Fibroblast of lung (primary cell): ENCODE results near the gene LRRC53. TPM values are rescaled to one million over a fixed set of nuclear protein-coding genes. Genes with fewer than 3 reads are reported as not detected.

Source experiments
- DNase-seq, 2 donors: peaks; one replicate each; pipeline versions ENCODE4 v3.0.0 to v3.0.0-alpha.2; 2010; ENCODE audit warnings: low read depth in 2 of 2
- H2AFZ ChIP-seq: 2 replicates; pipeline ENCODE4 v1.5.1; 2012; ENCODE audit warnings: low read length, control low read depth, inconsistent platforms
- H3K27ac ChIP-seq: 2 replicates; pipeline ENCODE4 v1.5.1; 2011; ENCODE audit warnings: low read length, control low read depth; ENCODE audit not compliant: insufficient read depth
- H3K27me3 ChIP-seq: 2 replicates; pipeline ENCODE4 v1.5.1; 2011; ENCODE audit warnings: mild to moderate bottlenecking, low read length; ENCODE audit not compliant: control insufficient read depth, insufficient read depth
- H3K36me3 ChIP-seq: 2 replicates; pipeline ENCODE4 v1.5.1; 2011; ENCODE audit warnings: low read length; ENCODE audit not compliant: control insufficient read depth, insufficient read depth
- H3K4me1 ChIP-seq: 2 replicates; pipeline ENCODE4 v1.5.1; 2011; ENCODE audit warnings: low read length; ENCODE audit not compliant: control insufficient read depth, insufficient read depth; ENCODE audit errors: extremely low read depth
- H3K4me2 ChIP-seq: 2 replicates; pipeline ENCODE4 v1.5.1; 2011; ENCODE audit warnings: low read length, control low read depth; ENCODE audit not compliant: insufficient read depth; ENCODE audit errors: extremely low read depth
- H3K4me3 ChIP-seq, 4 experiments: fragments of 200-600 bp in 1 of 4; sonication (generic) in 1 of 4; replicated peaks in 1 of 4; 2 replicates each; pipeline ENCODE4 v1.5.1; 2011 to 2016; ENCODE audit warnings: low read length in 4 of 4, low read depth in 3 of 4, mild to moderate bottlenecking in 3 of 4, control low read depth in 2 of 4, inconsistent platforms in 1 of 4, mixed read lengths in 1 of 4; ENCODE audit not compliant: insufficient read depth in 1 of 4; ENCODE audit errors: control extremely low read depth in 1 of 4
- H3K79me2 ChIP-seq: 2 replicates; pipeline ENCODE4 v1.5.1; 2012; ENCODE audit warnings: mild to moderate bottlenecking, low read length, inconsistent platforms; ENCODE audit not compliant: control insufficient read depth, insufficient read depth
- H3K9ac ChIP-seq: 2 replicates; pipeline ENCODE4 v1.5.1; 2011; ENCODE audit warnings: mild to moderate bottlenecking, low read length, control low read depth; ENCODE audit not compliant: insufficient read depth
- H3K9me3 ChIP-seq: 2 replicates; pipeline ENCODE4 v1.5.1; 2012; ENCODE audit warnings: low read depth, low read length; ENCODE audit not compliant: control insufficient read depth, insufficient read depth
- H4K20me1 ChIP-seq: 2 replicates; pipeline ENCODE4 v1.5.1; 2011; ENCODE audit warnings: low read length; ENCODE audit not compliant: control insufficient read depth, insufficient read depth; ENCODE audit errors: extremely low read depth
- EZH2 ChIP-seq: IDR thresholded peaks from 2 replicates; pipeline ENCODE4 v1.5.1; 2012; ENCODE audit warnings: low read length, control low read depth, mild to moderate bottlenecking; ENCODE audit errors: missing control alignments
- polyA plus RNA-seq, 2 donors: library from polyadenylated mRNA; depleted of rRNA in 1 of 2; stranded (reverse) in 1 of 2; unstranded in 1 of 2; fragments of >200 nt; gene quantifications; 2 replicates each; pipeline ENCODE4 v1.2.1, GENCODE V29; 2011 to 2012; ENCODE audit warnings: missing spikeins in 1 of 2
- total RNA-seq: library from RNA; depleted of rRNA; stranded (reverse); fragments of >200 nt; gene quantifications from 2 replicates; pipeline ENCODE4 v1.2.1, GENCODE V29; 2014
- TF ChIP-seq, protein P1 (sequence below), 2 donors: IDR thresholded peaks in 1 of 2; conservative IDR thresholded peaks in 1 of 2; 1 replicate in 1 of 2; 2 replicates in 1 of 2; pipeline ENCODE4 v1.5.1; 2011 to 2012; ENCODE audit warnings: low read length in 2 of 2, control low read depth in 1 of 2, inconsistent platforms in 1 of 2, low read depth in 1 of 2, mild to moderate bottlenecking in 1 of 2

The LRRC53 gene
- total and polyA plus RNA-seq, 2 donors (not counting 1 experiment from before 2014, with no cell fraction given), result not detected

DNA sequence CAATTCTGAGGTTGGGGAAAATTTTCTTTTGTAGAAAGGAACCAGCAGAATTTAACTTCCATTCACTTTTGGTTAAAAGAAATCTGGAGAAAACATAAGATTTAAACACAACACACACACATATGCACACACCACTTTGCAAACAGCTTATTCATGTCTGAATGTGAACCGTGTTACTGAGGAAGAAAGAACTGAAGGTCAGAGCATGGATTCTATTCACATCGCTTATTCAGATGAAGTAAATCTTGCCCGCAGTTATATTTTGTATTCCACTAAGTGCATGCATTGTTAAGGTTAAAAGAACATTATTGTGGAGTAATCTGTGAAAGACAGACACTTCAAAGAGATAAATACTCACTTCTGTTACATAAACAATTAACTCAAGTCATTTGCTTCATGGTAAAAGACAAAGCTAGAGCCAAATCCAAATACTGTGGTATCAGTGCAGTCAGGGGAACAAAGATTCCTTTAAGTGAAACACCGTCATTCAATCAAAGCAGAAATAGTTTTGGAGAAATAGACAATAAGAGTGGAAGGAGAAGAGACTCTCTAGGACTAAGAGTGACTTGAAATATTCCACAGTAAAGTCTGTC lies 82.0 kb downstream of the LRRC53 start:
- H3K36me3 ChIP-seq, result no peaks in the 10 kb centered on the region
- H3K9me3 ChIP-seq, result no peaks in the 10 kb centered on the region
- no peaks in the 10 kb centered on the region for H3K27me3 ChIP-seq
- no peak overlapping the region for H3K27ac ChIP-seq
- H4K20me1 ChIP-seq, result no peaks in the 10 kb centered on the region
- H2AFZ ChIP-seq, result no peak overlapping the region
- H3K79me2 ChIP-seq, result no peaks in the 10 kb centered on the region
- no peaks in the 10 kb centered on the region for H3K4me1 ChIP-seq
- DNase-seq, result no peak
- H3K4me3 ChIP-seq, result no peak overlapping the region
- H3K9ac ChIP-seq, result no peak overlapping the region
- TF ChIP-seq, protein P1, sequence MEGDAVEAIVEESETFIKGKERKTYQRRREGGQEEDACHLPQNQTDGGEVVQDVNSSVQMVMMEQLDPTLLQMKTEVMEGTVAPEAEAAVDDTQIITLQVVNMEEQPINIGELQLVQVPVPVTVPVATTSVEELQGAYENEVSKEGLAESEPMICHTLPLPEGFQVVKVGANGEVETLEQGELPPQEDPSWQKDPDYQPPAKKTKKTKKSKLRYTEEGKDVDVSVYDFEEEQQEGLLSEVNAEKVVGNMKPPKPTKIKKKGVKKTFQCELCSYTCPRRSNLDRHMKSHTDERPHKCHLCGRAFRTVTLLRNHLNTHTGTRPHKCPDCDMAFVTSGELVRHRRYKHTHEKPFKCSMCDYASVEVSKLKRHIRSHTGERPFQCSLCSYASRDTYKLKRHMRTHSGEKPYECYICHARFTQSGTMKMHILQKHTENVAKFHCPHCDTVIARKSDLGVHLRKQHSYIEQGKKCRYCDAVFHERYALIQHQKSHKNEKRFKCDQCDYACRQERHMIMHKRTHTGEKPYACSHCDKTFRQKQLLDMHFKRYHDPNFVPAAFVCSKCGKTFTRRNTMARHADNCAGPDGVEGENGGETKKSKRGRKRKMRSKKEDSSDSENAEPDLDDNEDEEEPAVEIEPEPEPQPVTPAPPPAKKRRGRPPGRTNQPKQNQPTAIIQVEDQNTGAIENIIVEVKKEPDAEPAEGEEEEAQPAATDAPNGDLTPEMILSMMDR (conservative IDR thresholded peaks at IDR 0.05 in 1 of 2, IDR thresholded peaks at IDR 0.05 in 1 of 2; ENCODE audit: low read depth in 1 of 2, low read length in 2 of 2), result no peak
- no peak for TF ChIP-seq EZH2
- H3K4me2 ChIP-seq, result no peak overlapping the region

DNA sequence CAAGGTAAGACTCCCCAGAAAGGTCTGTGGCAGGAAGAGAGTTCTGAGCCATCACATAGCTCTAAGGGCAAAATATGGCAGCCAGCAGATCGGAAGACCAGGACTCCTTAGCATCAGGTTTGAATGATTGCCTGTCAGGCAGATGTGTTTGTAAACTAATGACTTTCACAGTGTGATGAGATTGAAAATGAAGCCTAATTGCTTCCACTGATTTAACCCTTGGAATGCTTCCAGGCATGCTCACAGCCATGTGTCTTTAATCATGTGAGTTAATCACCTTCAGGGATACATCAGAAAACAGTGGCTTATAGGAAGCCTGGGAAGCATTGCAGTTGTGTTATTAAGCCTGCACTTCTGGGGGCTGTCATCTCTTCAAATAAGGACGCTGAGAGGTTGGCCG lies 82.8 kb downstream of the LRRC53 start:
- Histone ChIP-seq H3K36me3 (no peaks in the 10 kb centered on the region), H3K4me2 (no peak overlapping the region), H3K27me3 (no peaks in the 10 kb centered on the region), H3K79me2 (no peaks in the 10 kb centered on the region), H4K20me1 (no peaks in the 10 kb centered on the region), H2AFZ (no peak overlapping the region), H3K4me3 (no peak overlapping the region), H3K27ac (no peak overlapping the region), H3K9me3 (no peaks in the 10 kb centered on the region), H3K9ac (no peak overlapping the region), H3K4me1 (no peaks in the 10 kb centered on the region)
- no peak for TF ChIP-seq EZH2
- TF ChIP-seq, protein P1 (conservative IDR thresholded peaks at IDR 0.05 in 1 of 2, IDR thresholded peaks at IDR 0.05 in 1 of 2; ENCODE audit: low read depth in 1 of 2, low read length in 2 of 2), result no peak
- no peak for DNase-seq

DNA sequence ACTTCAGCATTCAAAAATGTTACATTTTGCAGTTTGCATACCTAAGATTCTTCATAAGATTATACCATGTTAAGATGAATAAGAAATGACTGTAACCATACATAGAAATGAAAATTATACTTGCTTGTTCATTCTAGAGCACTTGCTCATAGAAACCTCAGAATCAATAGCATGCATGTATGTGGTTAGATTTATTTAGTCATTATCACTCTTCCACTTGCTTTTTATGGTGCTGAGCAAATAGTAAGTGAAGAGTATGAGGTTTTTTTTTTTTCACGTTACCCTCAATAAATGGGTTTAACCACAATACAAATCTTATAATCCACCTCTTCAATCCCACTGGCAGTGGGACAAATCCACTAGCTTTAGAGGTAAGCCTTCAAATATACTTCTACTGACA lies 84.7 kb downstream of the LRRC53 start:
- no peak overlapping the region for H3K9ac ChIP-seq
- H3K4me3 ChIP-seq, result no peak overlapping the region
- H3K79me2 ChIP-seq, result no peaks in the 10 kb centered on the region
- H4K20me1 ChIP-seq, result no peaks in the 10 kb centered on the region
- no peaks in the 10 kb centered on the region for H3K4me1 ChIP-seq
- DNase-seq, result peak in 1 of 2 donors; percentile 88
- no peak overlapping the region for H3K27ac ChIP-seq
- H2AFZ ChIP-seq, result no peak overlapping the region
- no peaks in the 10 kb centered on the region for H3K36me3 ChIP-seq
- H3K9me3 ChIP-seq, result no peaks in the 10 kb centered on the region
- TF ChIP-seq, protein P1 (conservative IDR thresholded peaks at IDR 0.05 in 1 of 2, IDR thresholded peaks at IDR 0.05 in 1 of 2; ENCODE audit: low read depth in 1 of 2, low read length in 2 of 2), result no peak
- TF ChIP-seq EZH2, result no peak
- H3K27me3 ChIP-seq, result no peaks in the 10 kb centered on the region
- H3K4me2 ChIP-seq, result no peak overlapping the region
